Adrenal gland (tissue), 5 donors: ENCODE data around the gene KMT5B.

ENCODE experiments used
- POLR2A ChIP-seq, 2 donors: fragments of 450-650 bp; IDR thresholded peaks; one replicate each; pipeline ENCODE4 v1.6.1; 2017; ENCODE audit warnings: antibody characterized with exemption in 2 of 2, mild to moderate bottlenecking in 2 of 2, moderate library complexity in 1 of 2
- TF ChIP-seq, protein P1 (sequence below), 6 experiments: fragments of 450-650 bp in 4 of 6; fragments of 200-600 bp in 2 of 6; sonication (generic) in 1 of 6; IDR thresholded peaks; 1 replicate in 5 of 6; 2 replicates in 1 of 6; pipeline versions ENCODE4 v1.5.1 to v1.8.0; 2016 to 2021; ENCODE audit warnings: antibody characterized with exemption in 6 of 6, mild to moderate bottlenecking in 2 of 6, moderate library complexity in 1 of 6
- donor health status: DM: no; HTN: no; CAD: no.

DNA sequence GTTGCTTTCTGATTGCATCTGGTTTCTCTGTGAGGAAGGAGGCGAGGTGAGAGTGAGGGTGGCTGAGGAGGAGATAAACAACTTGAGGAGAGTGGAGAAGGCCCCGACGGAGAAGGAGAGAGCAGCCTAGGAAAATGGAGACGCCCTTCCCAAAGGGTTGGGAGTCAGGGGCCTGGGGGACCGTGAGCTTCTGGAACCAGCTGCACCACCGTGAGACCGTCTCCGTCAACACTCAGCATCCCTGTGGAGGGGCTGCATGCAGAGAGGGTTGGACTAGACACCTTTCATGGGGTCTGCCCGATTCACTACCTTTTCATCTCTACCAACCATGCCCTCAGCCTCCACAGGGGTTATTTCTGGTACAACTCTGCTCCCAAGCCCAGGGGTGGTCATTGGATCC is 13.3 kb upstream of the KMT5B start:
- no peak for TF ChIP-seq POLR2A (IDR thresholded peaks at IDR 0.05)
- TF ChIP-seq, protein P1, sequence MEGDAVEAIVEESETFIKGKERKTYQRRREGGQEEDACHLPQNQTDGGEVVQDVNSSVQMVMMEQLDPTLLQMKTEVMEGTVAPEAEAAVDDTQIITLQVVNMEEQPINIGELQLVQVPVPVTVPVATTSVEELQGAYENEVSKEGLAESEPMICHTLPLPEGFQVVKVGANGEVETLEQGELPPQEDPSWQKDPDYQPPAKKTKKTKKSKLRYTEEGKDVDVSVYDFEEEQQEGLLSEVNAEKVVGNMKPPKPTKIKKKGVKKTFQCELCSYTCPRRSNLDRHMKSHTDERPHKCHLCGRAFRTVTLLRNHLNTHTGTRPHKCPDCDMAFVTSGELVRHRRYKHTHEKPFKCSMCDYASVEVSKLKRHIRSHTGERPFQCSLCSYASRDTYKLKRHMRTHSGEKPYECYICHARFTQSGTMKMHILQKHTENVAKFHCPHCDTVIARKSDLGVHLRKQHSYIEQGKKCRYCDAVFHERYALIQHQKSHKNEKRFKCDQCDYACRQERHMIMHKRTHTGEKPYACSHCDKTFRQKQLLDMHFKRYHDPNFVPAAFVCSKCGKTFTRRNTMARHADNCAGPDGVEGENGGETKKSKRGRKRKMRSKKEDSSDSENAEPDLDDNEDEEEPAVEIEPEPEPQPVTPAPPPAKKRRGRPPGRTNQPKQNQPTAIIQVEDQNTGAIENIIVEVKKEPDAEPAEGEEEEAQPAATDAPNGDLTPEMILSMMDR (IDR thresholded peaks at IDR 0.05), result no peak
